Retina (tissue), 1 donor: ENCODE measurements around the gene PLEKHB2.
"Not testable (repeated sequence)": the region's sequence is repeated elsewhere in the genome, so short reads cannot be mapped to it uniquely, and the experiment has no call there.

Experiments used
- DNase-seq: peaks from one replicate; pipeline ENCODE4 v3.0.0-alpha.2; 2016

The PLEKHB2 gene

DNA sequence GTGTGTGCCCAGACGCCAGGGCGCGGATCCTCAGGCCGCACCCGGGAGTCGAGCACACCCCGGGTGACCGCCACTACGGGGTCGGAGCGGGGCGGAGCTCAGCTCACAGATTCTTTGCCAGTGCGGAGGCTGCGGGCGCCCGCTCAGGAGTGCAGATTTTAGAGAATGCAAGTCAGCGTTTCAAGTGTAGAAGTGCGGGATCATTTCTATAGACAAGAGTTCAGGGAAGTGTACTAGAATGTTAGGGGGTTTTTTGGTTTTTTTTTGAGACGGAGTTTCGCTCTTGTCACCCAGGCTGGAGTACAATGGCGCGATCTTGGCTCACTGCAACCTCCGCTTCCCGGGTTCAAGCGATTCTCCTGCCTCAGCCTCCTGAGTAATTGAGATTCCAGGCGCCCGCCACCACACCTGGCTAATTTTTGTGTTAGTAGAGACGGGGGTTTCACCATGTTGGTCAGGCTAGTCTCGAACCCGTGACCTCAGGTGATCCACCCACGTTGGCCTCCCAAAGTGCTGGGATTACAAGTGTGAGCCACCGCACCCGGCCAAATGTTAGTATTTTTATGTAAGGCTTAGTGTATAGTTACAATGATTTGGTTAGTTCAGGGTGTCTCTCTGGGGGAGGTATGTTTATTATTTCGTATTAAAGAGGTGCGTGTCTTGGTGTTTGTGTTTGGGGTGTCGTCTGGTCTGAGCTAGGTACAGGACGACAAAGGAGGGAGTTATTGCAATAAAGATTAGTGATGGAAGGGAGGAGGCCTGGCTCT lies 11.3 kb upstream of the PLEKHB2 start:
- DNase-seq: no peak

GRCh38 chr2:131094463-131095281 lies 10.5 kb upstream of the PLEKHB2 start:
- DNase-seq: no peak

DNA sequence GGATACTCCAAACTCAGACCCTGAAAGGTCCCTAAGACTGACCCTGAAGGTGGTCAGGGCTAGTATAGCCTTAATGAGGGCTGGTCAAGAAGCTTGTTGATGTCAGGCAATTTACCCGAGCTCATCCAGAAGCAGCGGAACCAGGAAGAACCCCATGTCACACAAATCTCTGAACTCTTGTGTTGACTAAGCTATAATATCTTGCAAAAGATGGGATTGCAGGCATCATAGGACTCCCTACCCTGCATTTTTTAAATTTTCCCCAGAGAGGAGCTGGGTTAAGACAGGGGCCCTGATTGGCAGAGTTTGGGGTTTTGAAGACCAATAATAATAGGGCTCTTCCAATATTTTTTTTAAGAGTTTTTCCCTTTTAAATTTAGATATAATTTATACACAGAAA lies 2.0 kb upstream of the PLEKHB2 start:
- no peak for DNase-seq

GRCh38 chr2:131104487-131105155 lies 515 bp upstream of the PLEKHB2 start:
- DNase-seq: no peak

GRCh38 chr2:131105950-131106801 lies 1.0 kb downstream of the PLEKHB2 start:
- peak; percentile 9 for DNase-seq

- no peak for DNase-seq
These were observed 7.4 kb downstream of the PLEKHB2 start for GRCh38 chr2:131112529-131112928.

DNA sequence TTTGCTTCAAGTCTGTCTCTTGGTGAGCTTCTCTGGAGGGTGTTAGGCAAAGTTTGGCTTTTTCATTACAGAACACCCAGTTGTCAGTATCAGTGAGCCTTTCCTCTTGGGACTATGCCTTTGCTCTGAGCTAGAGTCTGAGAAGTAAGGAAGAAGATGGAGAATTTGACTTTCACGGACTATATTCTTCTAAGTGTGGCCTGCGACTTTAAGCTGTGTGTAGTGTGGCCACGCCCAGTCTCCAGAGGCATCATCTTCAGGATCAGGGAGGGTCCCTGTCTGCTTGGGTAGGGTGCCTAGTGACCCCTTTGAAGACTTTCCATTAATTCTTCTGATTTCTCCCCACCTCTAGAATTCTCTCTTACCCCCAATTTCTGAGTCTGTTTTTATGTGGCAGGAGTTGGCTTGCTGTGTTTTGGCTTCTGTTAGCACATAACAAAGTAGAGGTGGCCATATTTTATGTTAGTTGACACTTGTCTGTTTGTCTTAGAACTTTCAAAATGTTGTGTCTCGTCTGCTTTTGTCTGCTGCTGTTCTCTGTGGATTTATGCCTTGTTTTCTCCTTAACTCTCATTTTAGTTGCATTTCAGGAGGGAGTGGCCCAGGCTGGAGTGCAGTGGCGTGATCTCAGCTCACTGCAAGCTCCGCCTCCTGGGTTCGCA lies 8.6 kb downstream of the PLEKHB2 start:
- DNase-seq: no peak

DNA sequence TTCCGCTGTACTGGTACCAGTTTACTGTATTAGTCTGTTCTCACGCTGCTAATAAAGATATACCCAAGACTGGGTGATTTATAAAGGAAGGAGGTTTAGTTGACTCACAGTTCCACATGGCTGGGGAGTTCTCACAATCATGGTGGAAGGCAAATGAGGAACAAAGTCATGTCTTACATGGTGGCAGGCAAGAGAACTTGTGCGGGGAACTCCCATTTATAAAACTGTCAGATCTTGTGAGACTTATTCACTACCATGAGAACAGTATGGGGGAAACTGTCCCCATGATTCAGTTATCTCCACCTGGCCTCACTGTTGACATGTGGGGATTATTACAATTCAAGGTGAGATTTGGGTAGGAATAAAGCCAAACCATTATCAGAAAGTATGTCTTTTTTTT lies 9.8 kb downstream of the PLEKHB2 start:
- DNase-seq: not testable (repeated sequence)

- no peak for DNase-seq
These were observed 10.6 kb downstream of the PLEKHB2 start for GRCh38 chr2:131115752-131116151.

DNA sequence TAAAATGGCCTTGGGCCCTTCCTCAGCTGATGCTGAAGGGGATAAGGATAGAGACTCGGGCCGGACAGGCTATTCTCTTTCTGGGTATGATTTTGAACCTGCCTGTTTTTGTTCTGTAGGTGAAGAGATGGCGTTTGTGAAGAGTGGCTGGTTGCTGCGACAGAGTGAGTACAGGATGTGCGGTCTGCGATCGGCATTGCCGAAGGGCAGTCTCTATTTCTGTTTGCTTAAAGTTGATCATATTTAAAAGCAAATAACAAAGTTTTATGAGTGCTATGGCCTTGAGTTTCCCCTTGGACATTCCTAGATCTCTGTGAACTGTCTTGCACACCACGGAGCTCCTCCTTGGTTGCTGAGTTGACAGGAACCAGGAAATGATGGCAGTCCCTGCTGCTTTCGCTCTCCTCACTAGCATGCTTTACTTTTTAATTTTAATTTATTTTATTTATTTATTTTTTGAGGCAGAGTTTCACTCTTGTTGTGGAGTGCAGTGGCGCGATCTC lies 15.7 kb downstream of the PLEKHB2 start:
- no peak for DNase-seq

DNA sequence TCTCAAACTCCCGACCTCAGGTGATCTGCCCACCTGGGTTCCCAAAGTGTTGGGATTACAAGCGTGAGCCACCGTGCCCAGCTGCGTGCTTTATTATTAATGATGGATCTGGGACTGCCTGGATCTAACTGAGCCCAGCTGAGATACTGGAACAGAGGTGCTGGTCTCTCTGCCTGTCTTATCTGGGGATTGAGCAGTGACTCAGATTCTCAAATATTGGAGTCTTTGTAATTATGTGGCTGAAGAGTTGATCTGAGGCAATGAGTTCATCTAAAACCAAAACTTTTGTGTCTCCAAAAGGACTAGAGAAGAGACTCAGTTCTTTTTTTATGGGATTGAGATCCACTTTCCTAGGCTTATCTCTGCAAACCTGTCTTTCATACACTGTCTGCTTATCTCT lies 16.3 kb downstream of the PLEKHB2 start:
- DNase-seq: no peak

- DNase-seq: no peak
These were observed 17.4 kb downstream of the PLEKHB2 start for GRCh38 chr2:131122496-131122895.

DNA sequence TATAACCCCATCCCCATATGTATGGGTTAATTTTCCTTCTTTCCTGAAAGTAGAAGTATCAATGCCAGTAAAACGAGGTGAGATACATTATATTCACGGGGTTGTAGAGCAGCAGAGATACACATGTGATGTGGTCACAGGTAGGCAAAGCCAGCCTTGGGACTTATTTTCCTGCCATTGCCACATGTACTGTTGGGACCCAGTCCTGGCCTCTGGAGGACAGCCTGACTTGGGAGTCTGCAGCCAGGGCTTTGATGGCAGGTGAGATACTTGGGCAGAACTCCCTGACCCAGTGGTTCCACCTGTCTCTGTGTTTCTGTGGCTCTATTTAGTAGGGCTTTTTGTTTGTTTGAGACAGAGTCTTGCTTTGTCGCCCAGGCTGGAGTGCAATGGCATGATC lies 18.1 kb downstream of the PLEKHB2 start:
- no peak for DNase-seq

DNA sequence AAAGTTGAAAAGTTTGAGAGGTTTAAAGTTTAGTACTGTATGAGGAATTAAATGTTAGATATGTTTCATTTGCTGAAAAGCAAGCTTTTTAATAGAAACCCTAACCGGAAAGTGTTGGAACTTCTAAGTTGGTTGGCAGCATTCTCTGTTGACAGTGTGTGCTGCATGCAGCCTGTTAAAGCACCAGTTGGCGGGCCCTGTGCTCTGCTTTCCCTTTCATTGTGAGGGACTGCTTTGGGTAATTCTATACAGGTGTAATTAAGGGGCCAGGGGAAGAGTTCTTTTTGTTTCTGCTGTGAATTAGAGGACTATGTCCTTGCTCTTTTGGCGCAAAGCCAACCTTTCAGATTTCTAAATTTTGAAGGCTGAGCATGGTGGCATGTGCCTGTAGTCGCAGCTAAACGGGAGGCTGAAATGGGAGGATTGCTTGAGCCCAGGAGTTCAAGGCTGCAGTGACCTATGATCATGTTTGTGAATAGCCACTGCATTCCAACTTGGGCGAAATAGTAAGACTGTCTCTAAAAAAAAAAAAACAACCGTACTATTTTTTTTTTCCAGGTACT lies 20.1 kb downstream of the PLEKHB2 start:
- DNase-seq: no peak

- DNase-seq: no peak
These were observed 21.3 kb downstream of the PLEKHB2 start for GRCh38 chr2:131126436-131126835.

DNA sequence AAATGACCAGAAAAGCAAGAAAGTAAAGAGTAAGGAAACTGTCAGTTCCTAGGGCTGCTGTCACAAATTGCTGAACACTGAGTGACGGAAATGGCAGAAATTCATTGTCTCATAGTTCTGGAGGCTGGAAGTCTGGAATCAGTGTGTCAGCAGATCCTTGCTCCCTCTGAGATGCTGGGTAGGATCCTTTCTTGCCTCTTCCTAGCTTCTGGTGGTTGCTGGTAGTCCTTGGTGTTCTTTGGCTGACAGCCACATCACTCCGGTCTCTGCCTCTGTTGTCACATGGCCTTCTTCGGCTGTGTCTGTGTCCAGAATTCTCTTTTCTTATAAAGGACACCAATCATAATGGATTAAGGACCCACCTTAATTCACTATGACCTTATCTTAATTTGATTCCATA lies 21.9 kb downstream of the PLEKHB2 start:
- no peak for DNase-seq

DNA sequence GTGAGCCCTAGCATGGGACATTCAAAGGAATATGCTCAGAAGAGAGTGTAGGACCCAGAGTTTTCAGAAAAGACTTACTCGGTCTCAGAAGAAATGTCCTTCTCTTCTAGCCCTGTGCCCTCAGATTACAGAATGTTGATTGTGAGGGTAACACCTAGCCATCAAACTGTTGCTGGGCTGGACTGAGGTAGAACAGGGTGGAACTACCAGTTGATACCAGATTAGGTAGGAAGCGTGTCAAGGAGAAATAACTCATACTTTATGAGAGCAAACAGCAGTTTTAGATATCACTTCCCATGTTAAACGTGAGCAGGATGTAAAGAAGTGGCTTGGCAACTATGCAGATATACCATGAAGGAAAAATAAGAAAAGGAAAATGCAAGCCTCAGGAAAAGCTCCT lies 22.8 kb downstream of the PLEKHB2 start:
- no peak for DNase-seq

GRCh38 chr2:131130298-131130596 lies 25.1 kb downstream of the PLEKHB2 start:
- no peak for DNase-seq

DNA sequence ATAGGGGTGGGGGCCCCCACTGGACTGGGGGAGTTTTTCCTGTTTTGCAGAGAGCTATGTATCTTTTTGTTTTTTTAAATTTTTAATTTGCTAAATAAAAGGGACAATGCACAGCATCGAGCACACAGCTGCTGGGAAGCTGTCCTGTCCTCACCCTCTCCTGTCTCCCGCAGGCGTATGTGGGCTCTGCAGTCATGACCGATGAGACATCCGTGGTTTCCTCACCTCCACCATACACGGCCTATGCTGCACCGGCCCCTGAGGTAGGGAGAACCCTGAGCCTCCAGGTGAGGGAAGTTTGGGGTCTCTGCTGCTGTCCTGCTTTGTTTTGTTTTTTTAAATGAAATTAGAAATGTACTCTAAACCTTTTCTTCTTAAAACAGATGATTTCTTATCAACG lies 27.6 kb downstream of the PLEKHB2 start:
- DNase-seq: no peak

GRCh38 chr2:131140581-131140980 lies 35.4 kb downstream of the PLEKHB2 start:
- DNase-seq: no peak

DNA sequence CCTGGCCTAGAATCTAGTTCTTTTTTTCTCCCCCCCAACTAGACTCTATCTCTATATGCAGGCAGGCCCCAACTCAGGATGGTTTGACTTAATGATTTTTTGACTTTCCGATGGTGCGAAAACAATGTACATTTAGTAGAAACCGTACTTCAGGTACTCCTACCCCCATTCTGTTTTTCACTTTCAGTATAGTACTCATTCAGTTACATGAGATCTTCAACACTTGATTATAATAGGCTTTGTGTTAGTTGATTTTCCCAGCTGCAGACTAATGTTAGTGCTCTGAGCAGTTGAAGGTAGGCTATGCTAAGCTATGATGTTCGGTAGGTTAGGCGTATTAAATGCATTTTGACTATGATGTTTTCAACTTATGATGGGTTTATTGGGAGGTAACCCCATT lies 37.7 kb downstream of the PLEKHB2 start:
- DNase-seq: no peak

GRCh38 chr2:131143803-131144202 lies 38.7 kb downstream of the PLEKHB2 start:
- no peak for DNase-seq
